ENCODE data around the gene PILRA.
"Not testable (repeated sequence)": the region's sequence is repeated elsewhere in the genome, so short reads cannot be mapped to it uniquely, and the experiment has no call there.

Gene PILRA

GRCh38 chr7:100382234-100382853 is 9.1 kb downstream of the PILRA start:
- H3K27ac Mint-ChIP-seq; H3K36me3 Mint-ChIP-seq (ENCODE audit: low read depth); H3K9me3 Mint-ChIP-seq; H3K4me3 Mint-ChIP-seq; H3K27me3 Mint-ChIP-seq; H3K4me1 Mint-ChIP-seq (ENCODE audit: low read depth): not testable (repeated sequence)

GRCh38 chr7:100384628-100385294 is 11.5 kb downstream of the PILRA start:
- H3K4me1 Mint-ChIP-seq (ENCODE audit: low read depth) = peaks cover 10% of the 10 kb centered on the region
- no peak overlapping the region for H3K27ac Mint-ChIP-seq
- no peak overlapping the region for H3K4me3 Mint-ChIP-seq
- no peaks in the 10 kb centered on the region for H3K36me3 Mint-ChIP-seq (ENCODE audit: low read depth)
- H3K9me3 Mint-ChIP-seq = no peaks in the 10 kb centered on the region
- H3K27me3 Mint-ChIP-seq = peaks cover 4% of the 10 kb centered on the region

- Mint-ChIP-seq H3K4me1 (ENCODE audit: low read depth) (peaks cover 10% of the 10 kb centered on the region), H3K4me3 (no peak overlapping the region), H3K9me3 (no peaks in the 10 kb centered on the region), H3K27me3 (peaks cover 8% of the 10 kb centered on the region), H3K36me3 (ENCODE audit: low read depth) (no peaks in the 10 kb centered on the region), H3K27ac (no peak overlapping the region)
Observed at GRCh38 chr7:100386940-100387339, 13.7 kb downstream of the PILRA start.

GRCh38 chr7:100387695-100388094 is 14.4 kb downstream of the PILRA start:
- H3K4me3 Mint-ChIP-seq = no peak overlapping the region
- H3K9me3 Mint-ChIP-seq = no peaks in the 10 kb centered on the region
- H3K4me1 Mint-ChIP-seq (ENCODE audit: low read depth) = peaks cover 6% of the 10 kb centered on the region
- peaks cover 11% of the 10 kb centered on the region for H3K27me3 Mint-ChIP-seq
- H3K36me3 Mint-ChIP-seq (ENCODE audit: low read depth) = no peaks in the 10 kb centered on the region
- H3K27ac Mint-ChIP-seq = no peak overlapping the region

- H3K4me1 Mint-ChIP-seq (ENCODE audit: low read depth) = peaks cover 6% of the 10 kb centered on the region
- H3K4me3 Mint-ChIP-seq = no peak overlapping the region
- H3K27ac Mint-ChIP-seq = no peak overlapping the region
- no peaks in the 10 kb centered on the region for H3K9me3 Mint-ChIP-seq
- no peaks in the 10 kb centered on the region for H3K36me3 Mint-ChIP-seq (ENCODE audit: low read depth)
- peaks cover 11% of the 10 kb centered on the region for H3K27me3 Mint-ChIP-seq
Observed at GRCh38 chr7:100389437-100390088, 16.3 kb downstream of the PILRA start.

GRCh38 chr7:100390286-100391009 is 17.2 kb downstream of the PILRA start:
- Mint-ChIP-seq H3K4me1 (ENCODE audit: low read depth) (peaks cover 4% of the 10 kb centered on the region), H3K9me3 (no peaks in the 10 kb centered on the region), H3K36me3 (ENCODE audit: low read depth) (no peaks in the 10 kb centered on the region), H3K27me3 (peaks cover 11% of the 10 kb centered on the region), H3K4me3 (no peak overlapping the region), H3K27ac (no peak overlapping the region)

GRCh38 chr7:100393233-100393905 is 20.1 kb downstream of the PILRA start:
- H3K9me3 Mint-ChIP-seq = no peaks in the 10 kb centered on the region
- H3K4me3 Mint-ChIP-seq = no peak overlapping the region
- peaks cover 13% of the 10 kb centered on the region for H3K27me3 Mint-ChIP-seq
- H3K4me1 Mint-ChIP-seq (ENCODE audit: low read depth) = peaks cover 30% of the 10 kb centered on the region
- no peak overlapping the region for H3K27ac Mint-ChIP-seq
- H3K36me3 Mint-ChIP-seq (ENCODE audit: low read depth) = no peaks in the 10 kb centered on the region

- H3K4me3 Mint-ChIP-seq = no peak overlapping the region
- peaks cover 32% of the 10 kb centered on the region for H3K4me1 Mint-ChIP-seq (ENCODE audit: low read depth)
- H3K9me3 Mint-ChIP-seq = no peaks in the 10 kb centered on the region
- H3K36me3 Mint-ChIP-seq (ENCODE audit: low read depth) = no peaks in the 10 kb centered on the region
- peaks cover 16% of the 10 kb centered on the region for H3K27me3 Mint-ChIP-seq
- H3K27ac Mint-ChIP-seq = no peak overlapping the region
Observed at GRCh38 chr7:100394077-100394476, 20.8 kb downstream of the PILRA start.

GRCh38 chr7:100396421-100396982 is 23.2 kb downstream of the PILRA start:
- no peaks in the 10 kb centered on the region for H3K36me3 Mint-ChIP-seq (ENCODE audit: low read depth)
- no peaks in the 10 kb centered on the region for H3K9me3 Mint-ChIP-seq

GRCh38 chr7:100397315-100398081 is 24.2 kb downstream of the PILRA start:
- Mint-ChIP-seq H3K27me3 (peaks cover 6% of the 10 kb centered on the region), H3K36me3 (ENCODE audit: low read depth) (no peaks in the 10 kb centered on the region), H3K27ac (peak overlapping the region; percentile 71), H3K4me1 (ENCODE audit: low read depth) (peaks cover 32% of the 10 kb centered on the region), H3K9me3 (no peaks in the 10 kb centered on the region), H3K4me3 (no peak overlapping the region)

More at GRCh38 chr7:100396421-100396982, 23.2 kb downstream of the PILRA start:
- peaks cover 9% of the 10 kb centered on the region for H3K27me3 Mint-ChIP-seq
- H3K4me1 Mint-ChIP-seq (ENCODE audit: low read depth) = peaks cover 32% of the 10 kb centered on the region
- H3K4me3 Mint-ChIP-seq = peak overlapping the region; percentile 51
- peak overlapping the region; percentile 71 for H3K27ac Mint-ChIP-seq

- Mint-ChIP-seq H3K27me3 (peaks cover 6% of the 10 kb centered on the region), H3K36me3 (ENCODE audit: low read depth) (no peaks in the 10 kb centered on the region), H3K27ac (no peak overlapping the region), H3K4me3 (no peak overlapping the region), H3K9me3 (no peaks in the 10 kb centered on the region), H3K4me1 (ENCODE audit: low read depth) (peaks cover 31% of the 10 kb centered on the region)
Observed at GRCh38 chr7:100398239-100398638, 25.0 kb downstream of the PILRA start.

- Mint-ChIP-seq H3K4me3 (no peak overlapping the region), H3K27me3 (peaks cover 6% of the 10 kb centered on the region), H3K9me3 (no peaks in the 10 kb centered on the region), H3K4me1 (ENCODE audit: low read depth) (peaks cover 29% of the 10 kb centered on the region), H3K27ac (no peak overlapping the region), H3K36me3 (ENCODE audit: low read depth) (no peaks in the 10 kb centered on the region)
Observed at GRCh38 chr7:100400041-100400440, 26.8 kb downstream of the PILRA start.

GRCh38 chr7:100400656-100401055 is 27.4 kb downstream of the PILRA start:
- Mint-ChIP-seq H3K36me3 (ENCODE audit: low read depth) (no peaks in the 10 kb centered on the region), H3K9me3 (no peaks in the 10 kb centered on the region), H3K27ac (no peak overlapping the region), H3K4me3 (no peak overlapping the region), H3K27me3 (peaks cover 6% of the 10 kb centered on the region), H3K4me1 (ENCODE audit: low read depth) (peaks cover 26% of the 10 kb centered on the region)

GRCh38 chr7:100401811-100402210 is 28.5 kb downstream of the PILRA start:
- Mint-ChIP-seq H3K27me3 (peaks cover 6% of the 10 kb centered on the region), H3K9me3 (no peaks in the 10 kb centered on the region), H3K27ac (no peak overlapping the region), H3K36me3 (ENCODE audit: low read depth) (no peaks in the 10 kb centered on the region), H3K4me3 (no peak overlapping the region), H3K4me1 (ENCODE audit: low read depth) (peaks cover 16% of the 10 kb centered on the region)

Measured in stimulated activated naive CD8-positive, alpha-beta T cell treated with anti-CD3 and anti-CD28 coated beads, Interleukin-15, Interleukin-2, amounts not matched to agents 100 ng/mL and 50 ng/mL, for 24 hours (primary cell).